Cerebellar nuclear complex (tissue), 1 donor: ENCODE data around the gene FBXL16.
A peak's percentile ranks its signal among the peaks of the same experiment; 100 is the strongest.
"Not testable (repeated sequence)": the region's sequence is repeated elsewhere in the genome, so short reads cannot be mapped to it uniquely, and the experiment has no call there.

Source experiments
- DNase-seq, 2 experiments: peaks; one replicate each; lab custom pipeline; 2025; lab: John Stamatoyannopoulos, UW

The FBXL16 gene

DNA sequence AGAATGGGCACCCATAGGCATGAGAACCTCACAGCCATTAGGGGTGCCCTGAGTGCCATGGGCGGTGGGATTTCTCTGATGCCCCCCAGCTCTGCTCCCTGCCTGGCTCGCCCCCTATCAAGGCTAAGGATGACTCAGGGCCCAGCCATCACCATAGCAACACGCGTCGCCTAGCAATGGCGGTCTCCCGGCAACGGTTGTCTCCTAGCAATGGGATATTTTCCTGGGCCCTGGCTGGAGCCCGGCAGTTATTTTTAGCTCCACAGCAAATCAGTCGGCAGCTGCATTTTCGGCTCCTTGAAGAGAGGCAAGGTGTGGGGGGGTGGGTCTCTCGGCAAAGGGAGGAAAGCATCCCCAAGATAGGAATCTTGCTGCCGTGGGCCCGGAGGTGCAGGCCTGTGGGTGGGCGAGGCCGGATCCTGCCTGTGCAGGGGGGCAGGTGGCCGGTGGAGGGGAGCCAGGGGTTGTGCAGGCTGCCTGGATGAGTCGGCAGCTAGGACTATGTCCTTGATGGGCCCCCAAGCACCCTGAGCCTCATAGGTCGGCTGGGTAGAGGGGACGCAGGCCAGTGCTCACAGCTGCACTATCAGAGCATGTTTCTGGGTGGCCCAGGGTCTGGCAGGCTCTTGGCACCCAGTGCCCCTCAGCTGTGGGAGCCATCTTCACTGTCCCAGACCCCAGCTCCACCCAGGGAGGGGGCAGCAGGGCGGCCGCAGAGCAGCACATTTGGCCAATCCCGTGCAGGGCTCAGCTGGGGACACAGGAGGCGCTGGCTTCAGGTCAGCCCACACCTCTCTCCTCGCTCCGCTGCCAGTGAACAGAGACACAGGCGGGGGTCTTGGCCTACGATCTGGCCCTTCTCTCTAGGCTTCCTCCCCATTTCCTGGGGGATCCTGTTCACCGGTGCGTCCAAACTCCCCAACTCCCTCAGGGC lies 4.2 kb upstream of the FBXL16 start:
- DNase-seq, result peak; percentile 80 to 85

DNA sequence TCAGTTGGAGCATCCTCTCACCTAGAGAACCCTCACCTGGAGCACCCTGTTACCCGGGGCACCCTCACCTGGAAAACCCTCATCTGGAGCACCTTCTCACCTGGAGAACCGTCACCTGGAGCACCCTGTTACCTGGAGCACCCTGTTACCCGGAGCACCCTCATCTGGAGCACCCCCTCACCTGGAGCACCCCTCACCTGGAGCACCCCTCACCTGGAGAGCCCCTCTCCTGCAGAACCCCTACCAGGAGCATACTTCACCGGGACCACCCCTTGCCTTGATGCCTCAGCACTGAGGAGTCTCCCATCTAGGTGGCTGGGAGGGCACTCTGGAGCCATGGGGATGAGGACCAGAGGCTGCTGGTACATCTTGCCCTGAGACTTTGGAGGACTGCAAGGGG lies 3.4 kb upstream of the FBXL16 start:
- DNase-seq, result no peak

DNA sequence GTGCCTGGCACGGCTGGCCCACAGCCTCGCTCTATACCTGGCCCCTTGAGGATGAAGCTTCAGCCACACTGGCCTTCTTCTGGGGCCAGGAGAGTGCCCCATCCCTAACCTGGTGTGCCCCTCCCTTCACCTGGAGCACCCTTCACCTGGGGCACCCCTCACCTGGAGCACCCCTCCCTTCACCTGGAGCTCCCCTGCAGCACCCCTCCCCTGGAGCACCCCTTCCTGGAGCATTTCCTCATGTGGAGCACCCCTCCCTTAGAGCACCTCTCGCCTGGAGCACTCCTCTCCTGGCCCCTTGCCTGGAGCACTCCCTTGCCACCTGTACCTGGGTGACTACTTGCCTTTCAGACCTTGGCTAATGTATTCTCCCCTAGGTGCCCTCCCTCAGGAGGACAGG lies 2.4 kb upstream of the FBXL16 start:
- DNase-seq, result no peak

DNA sequence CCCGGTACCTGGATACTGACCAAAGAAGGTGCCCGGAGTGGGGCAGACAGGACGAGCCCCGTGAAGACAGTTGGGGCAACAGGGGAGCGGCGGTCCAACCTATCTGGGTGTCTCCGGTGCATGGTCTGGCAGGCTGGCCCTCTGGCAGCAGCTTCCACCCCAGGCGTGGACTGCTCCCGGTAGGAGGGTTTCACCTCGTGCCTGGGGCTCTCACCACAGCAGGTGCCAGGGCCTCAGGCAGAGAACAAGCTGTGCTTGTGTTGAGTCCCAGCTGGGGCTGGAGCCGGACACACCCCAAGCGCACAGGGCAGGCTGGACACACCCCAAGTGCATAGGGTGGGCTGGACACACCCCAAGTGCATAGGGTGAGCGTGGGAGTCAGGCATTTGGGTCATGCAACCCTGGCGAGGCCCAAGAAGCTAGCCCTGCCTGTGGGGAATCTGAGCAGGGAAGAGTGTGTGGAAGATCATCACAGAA lies 1.5 kb upstream of the FBXL16 start:
- no peak for DNase-seq

DNA sequence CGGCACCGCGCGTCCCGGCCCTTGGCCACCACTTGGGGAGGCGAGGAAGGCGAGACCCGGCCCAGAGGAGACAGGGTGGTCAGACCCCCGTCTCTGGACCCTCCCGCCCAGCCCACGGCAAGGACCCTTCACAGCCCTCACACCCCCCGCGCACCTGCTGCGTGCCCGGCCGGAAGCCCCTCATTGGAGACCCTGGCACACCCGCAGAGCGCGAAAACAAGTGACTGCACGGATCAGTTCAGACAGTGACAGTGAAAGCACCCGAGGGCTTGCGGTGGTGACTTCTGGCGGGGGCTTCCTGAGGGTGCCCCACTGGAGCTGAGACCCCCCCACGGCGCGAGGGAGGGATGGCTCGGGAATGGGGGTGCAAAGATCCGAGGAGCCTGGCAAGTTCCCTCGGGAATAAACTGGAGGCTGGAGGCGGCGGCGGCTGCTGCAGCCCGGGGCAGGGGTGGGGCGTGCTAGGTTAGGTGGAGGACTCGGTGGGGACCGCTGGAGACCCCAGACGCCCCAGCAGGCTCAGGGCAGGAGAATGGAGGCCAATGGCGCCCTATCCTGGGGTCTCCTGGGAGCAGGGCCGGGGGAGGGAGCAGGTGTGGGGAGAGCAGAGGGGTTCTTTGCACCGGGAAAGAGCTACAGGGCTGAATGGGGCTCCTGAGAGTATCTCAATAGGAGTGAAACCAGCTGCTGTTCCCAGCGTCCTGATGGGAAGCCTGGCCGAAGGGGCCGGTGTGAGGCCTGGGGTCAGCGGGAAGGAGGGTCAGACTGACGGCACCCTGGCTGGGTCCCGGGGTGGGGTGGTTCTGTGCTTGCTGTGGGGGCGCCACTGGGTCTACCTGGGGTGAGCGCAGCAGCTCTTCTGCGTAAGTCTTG lies 824 bp upstream of the FBXL16 start:
- DNase-seq, result no peak

DNA sequence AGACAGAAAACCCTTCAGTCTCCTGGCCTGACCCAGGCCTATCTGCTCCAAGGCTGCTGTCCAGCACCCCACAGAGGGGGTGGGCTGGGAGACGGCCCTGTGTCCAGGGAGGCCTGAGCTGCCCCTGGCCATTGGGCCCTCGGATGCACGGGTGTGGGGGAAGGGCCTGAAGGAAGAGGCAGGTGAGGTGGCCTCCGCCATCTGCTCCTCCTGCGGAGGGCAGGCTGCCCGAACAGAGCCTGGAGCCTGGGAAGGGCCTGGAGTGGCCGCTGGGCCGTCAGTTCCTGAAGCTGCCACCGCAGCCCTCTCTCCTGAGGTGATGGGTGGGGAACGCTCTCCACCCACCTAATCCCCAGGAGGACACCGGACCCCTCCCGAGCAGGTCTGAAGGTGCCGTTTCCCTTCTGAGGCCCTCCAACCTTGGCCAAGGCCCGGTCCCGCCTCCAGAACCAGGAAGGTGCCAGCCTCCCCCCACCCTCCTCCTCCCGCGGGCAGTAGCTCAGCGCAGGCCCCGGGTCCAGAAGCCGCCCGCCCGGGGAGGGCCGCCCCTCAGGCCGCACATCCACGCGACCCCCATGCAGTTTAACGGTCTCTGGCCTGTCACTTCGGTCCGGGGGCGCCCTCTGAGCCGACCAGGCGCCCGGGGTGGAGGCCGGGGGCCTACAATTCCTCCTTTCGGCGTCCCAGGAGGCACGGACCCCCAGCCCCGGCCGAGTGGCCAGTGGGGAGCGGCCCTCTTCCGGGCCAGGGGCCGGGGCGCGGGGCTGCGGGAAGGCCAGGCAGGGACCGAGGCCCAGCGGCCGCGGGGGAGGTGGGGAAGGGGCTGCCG lies 835 bp downstream of the FBXL16 start:
- no peak for DNase-seq

DNA sequence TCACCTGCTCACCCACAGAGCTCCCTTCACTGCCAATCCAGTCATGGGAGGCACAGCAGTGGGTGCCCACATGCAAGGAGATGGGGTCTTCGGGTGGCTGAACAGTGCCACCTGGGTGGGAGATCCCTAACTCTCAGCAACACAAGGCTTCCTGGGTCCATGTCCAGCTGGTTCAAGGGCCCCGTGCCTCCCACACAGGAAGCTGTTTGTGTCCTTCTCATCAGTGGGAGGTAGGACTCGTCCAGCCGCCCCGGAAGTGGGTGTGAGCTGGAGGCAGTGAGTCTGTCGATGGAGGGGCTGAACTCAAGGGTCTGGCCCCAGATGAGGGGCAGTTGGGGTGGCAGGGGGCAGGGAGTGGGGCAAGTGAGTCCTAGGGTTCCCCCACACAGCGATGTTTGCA lies 1.6 kb downstream of the FBXL16 start:
- DNase-seq, result no peak

DNA sequence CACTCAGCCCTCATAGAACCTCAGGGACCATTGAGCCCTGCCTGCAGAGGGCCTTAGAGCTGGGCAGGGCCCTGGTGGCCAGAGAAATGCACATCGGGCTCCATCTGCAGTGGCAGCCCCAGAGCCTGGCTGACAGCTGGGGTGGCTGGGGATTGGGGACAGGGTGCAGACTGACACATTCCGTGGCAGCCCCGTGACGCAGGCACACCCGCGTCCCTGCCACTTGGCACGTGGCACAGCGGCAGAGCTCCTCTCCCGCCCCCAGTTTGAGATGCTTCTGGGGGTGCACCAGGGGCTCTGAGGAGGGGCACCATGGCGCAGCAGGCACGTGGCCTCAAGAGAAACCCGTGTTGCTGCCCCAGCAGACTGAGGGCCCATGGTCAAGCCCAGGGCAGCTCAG lies 2.2 kb downstream of the FBXL16 start:
- no peak for DNase-seq

DNA sequence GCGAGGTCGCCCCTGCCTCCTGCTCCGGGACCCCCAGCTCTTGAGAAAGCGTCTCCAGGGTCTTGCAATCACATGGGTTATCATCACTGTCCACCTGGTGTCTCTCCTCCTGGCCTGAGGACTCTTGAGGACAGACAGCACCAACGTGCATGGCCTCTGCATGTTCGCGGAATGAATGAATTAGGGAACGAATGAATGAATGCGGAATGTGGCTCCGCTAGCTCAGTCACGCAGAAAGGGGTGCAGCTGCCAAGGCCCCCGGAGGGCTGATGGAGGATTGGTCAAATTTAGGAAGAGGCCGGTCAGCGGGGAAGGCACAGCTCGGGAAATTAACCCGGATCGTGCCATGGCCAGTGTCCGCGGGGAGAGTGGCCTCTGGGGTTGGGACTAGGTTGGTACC lies 3.3 kb downstream of the FBXL16 start:
- DNase-seq, result no peak

DNA sequence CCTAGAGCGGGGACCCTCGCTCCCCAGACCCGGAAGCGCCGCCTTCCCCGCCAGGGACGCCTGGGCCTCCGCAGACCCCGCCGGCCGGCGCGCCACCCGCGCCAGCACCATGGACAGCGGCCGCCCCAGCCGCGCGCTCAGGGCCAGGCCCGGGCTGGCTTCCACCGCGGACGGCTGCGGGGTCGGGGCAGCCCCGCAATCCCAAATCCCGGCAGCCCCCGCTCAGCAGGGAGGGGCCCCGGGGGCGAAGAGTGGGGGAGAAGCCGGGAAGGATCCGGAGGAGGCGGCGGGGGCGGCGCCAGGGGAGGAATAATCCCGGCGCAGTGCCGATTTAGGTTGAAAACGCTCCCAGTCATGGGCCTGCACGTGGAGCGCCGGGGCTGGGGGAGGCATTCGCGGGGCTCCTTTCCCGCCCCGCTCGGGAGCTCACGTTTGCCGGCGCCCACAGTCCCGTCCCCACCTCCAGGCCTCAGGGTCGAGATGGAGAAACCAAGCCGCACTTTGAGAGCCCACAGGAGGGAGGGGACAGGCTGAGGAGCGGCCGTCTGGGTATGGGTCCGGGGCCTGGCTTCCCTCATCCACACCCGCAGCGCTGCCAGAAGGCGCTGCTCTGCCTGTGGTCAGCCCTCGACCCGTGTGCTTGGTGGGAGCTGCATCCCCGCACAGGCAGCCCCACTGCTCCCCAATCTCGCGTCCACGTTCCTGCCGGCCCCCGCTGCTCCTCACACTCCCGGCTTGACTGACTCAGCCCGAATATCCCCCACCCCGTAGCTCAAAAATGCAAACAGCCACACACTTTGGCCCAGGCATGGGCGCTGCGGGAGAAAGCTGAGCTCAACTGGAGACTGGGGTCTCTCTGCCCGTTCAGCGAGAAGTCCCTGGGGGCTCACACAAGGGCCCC lies 4.7 kb downstream of the FBXL16 start:
- DNase-seq, result no peak

DNA sequence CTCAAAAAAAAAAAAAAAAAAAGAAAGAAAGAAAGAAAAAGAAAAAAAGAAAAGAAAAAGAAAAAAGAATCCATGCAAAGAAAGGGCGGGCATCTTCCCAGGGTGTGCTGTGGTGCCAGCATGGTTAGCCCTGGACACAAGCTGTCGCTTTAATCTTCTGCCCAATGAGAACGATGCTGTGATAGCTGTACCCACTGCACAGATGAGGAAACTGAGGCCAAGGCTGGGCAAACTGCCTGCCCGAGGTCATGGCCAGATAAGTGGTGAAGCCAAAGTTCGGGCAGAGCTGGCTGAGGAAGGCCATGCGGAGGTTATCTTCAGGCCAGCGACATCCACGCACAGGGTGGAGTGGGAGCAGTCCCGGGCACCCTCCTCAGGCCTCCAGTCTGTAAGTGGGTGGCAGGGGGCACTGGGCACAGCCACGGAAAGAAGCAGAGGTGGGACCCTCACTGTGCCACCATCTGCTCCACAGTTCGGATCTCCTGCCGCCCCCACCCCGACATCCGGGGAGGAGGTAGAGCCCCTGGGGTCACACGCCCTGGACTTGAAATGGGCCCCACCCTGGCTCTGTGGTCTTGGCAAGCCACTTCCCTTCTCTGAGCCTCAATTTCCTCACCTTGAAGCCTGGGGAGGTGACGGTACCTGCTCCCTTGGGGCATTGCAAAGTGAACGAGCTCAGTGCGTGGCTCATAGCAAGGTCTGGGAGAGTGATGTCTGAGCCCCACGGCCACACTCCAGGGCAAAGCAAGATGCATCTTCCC lies 6.5 kb downstream of the FBXL16 start:
- no peak for DNase-seq

DNA sequence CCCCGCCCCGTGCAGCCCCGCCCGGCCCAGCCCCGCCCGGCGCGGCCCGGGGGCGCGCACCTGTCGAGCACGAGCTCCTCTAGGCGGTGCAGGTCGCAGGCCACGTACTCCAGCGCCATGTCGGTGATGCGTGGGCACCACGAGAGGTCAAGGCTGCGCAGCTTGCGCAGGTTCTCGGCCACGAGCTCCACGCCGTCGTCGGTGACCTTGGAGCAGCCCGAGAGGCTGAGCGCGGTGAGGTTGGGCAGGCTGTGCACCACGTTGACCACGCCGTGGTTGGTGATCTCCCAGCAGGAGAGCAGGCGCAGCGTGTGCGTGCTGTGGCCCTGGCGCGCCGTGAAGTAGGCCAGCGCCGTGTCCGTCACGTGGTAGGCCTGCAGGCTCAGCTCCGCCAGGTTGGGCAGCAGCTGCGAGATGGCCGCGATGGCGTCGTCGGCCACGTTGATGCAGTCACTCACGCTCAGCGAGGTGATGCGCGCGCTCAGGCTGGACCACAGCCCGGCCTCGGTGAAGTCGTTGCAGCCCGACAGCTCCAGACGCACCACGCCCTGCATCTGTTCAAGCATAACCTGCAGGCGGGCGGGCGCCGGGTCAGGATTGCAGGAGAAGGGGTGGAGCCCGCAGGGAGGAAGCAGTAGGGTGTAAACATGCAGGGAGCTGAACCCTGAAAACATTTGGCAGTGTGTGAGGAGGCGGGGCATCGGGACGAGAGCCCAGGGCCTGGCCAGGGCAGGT lies 10.1 kb downstream of the FBXL16 start:
- DNase-seq, result no peak

DNA sequence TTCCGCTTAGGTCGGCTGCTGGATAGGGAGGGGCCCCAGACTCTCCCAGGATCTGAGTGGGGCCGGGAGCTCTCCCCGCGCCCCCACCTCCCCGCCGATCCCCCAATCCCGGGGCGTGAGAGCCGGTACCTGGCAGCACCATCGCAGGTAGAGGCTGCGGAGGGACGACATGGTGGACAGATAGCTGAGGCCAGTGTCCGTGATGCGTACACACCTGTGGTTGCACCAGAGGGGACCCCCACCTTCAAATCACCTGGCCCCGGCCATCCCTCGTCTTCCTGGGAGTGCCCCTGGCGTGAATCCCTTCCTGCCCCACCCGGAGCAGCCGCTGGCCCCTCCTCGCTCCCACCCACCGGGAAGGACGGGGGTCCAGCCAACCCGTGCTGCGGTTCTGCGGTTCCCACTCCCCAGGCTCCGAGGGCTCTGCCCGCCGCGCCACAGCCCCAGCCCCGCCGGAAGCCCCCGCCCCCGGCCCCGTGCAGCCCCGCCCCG lies 10.7 kb downstream of the FBXL16 start:
- no peak for DNase-seq

DNA sequence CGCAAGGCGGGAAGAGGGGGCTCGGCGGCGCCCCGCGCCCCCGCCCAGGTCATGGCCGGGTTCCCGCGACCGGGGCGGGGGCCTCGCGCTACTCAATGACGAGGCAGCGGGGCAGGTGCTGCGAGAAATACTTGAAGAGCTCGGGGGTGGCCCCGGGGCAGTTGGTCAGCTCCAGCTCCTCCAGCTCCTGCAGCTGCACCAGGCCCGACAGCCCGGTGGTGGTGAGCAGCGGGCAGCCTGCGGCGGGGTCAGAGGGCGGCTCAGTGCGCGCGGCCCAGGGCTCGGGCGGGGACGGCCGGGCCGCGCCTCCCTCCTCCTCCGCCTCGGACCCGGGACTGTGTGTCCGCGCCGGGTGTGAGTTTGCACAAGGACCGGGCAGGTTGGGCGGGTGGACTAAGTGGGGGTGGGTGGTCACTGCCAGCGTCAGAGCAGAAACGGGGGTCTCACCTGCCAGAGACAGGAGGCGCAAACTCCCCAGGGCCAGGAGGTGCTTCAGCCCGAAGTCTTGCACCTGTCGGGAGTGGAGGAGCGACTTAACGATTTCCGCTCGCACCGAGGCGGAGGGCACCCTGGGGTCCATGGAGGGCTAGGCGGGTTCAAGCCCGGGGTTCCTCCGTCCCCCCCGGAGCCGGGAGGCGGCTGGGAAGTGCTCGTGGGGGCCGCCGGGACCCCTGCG lies 11.3 kb downstream of the FBXL16 start:
- DNase-seq, result no peak

DNA sequence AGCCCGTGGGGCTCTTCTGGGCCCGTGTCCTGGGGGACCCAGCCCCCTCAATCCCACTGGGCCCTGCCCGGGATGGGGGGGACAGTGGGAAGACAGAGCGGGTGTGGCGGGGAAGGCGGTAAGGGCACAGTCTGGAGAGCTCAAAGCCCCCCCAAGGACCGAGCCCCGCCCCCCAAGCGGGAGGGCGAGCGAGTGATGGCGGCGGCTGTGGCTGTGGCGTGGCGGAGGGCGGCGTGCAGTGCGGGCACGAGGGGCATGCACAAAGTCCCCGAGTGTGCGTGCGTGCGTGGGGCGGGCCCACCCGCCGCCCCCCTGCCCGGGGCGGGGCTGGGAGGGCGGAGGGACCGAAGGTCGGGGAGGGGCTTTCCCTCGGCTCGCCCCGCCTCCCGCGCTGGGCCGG lies 11.8 kb downstream of the FBXL16 start:
- no peak for DNase-seq

DNA sequence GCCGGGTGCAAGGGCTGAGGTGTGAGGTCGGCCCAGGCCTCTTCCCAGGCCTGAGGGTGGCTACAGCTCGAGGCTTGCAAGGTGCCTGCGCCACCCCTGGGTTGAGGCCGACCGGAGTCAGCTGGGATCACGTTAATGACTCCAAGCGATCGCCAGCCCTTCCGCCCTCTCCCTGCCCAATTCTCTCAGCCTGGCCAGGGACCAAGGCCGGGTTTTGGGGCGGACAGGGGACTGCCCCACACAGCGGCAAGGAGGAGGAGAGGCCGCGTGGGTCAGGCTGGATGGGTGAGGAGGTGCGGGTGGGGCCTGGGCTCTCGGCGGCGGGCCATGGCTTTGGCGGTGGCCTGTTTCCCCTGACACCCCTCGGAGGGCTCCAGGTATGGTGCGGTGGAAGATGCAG lies 12.2 kb downstream of the FBXL16 start:
- no peak for DNase-seq

DNA sequence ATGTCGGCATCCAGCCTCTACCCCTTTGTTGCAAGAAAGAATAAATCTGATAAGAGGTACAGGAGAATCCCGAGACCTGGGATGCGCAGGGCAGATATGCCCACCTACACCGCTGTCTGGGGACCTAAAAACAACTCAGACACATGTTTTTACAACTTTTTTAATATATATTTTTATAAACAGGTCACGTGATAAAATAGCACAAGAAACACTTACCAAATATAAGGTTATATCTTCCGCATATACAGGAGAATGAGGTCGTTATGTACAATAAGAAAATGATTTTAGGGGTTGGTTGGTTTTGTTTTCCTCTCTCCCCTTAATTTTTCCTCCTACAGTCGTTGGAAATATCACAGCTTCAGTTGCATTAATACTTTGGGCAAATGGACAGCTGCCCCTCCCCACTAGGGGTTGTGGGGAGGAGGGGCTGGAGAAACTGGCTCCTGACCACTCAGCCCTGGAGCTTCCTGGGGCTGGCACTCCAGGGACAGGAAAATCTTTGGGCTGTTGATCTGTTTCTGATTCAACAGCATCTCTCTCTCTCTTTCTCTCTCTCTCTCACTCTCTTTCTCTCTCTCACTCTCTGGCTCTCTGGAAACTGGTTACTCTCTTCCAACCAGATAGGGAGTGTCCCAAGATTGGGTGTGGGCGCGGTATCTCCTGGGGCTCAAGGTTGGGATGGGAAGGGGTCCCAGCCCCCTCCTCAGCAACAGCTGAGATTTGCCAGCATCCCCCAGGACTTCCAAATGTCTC lies 13.1 kb downstream of the FBXL16 start:
- DNase-seq, result no peak

DNA sequence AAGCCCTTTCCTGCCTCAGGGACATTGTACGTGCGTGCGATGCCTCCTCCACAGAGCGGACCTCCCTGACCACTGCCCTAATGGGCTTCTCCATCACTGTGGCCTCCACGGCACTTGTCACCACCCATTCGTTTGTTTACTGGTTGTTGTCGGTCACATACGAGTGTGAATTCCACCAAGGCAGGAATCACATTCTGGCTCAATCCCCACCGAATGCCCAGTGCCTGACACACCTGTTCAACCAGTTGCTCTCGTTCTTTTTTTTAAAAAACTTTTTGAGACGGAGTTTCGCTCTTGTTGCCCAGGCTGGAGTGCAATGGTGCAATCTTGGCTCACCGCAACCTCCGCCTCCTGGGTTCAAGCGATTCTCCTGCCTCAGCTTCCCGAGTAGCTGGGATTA lies 14.4 kb downstream of the FBXL16 start:
- DNase-seq, result not testable (repeated sequence)
